ENCODE measurements around the gene PICK1. TPM values are rescaled to one million over a fixed set of nuclear protein-coding genes. Genes with fewer than 3 reads are reported as not detected.
A peak's percentile ranks its signal among the peaks of the same experiment; 100 is the strongest.
"Not testable (repeated sequence)": the region's sequence is repeated elsewhere in the genome, so short reads cannot be mapped to it uniquely, and the experiment has no call there.

The PICK1 gene
- total and polyA plus RNA-seq, 8 donors: 12.5 to 55.0 (median 23.3) TPM

GRCh38 chr22:38115423-38116205, 58.4 kb downstream of the PICK1 start:
- Histone ChIP-seq H3K9me3 (no peaks in the 10 kb centered on the region), H3K4me3 (no peak overlapping the region), H3K27ac (no peak overlapping the region), H3K4me1 (no peaks in the 10 kb centered on the region), H3K27me3 (no peaks in the 10 kb centered on the region), H3K36me3 (no peaks in the 10 kb centered on the region)
- WGBS, 2 donors: 95 to 97% methylated on average over 31 of the region's 31 CpGs
- intact Hi-C loops (cut with DNase I): no loop called here
- TF ChIP-seq CTCF (IDR thresholded peaks at IDR 0.05): no peak
- DNase-seq (peak in 1 of 6 donors; percentile 63), FAIRE-seq (no peak), ATAC-seq (no peak)

- DNase-seq; H3K4me3 ChIP-seq; intact Hi-C loops (cut with DNase I); H3K27me3 ChIP-seq; H3K9me3 ChIP-seq; FAIRE-seq; H3K36me3 ChIP-seq; ATAC-seq; H3K4me1 ChIP-seq; H3K27ac ChIP-seq: not testable (repeated sequence)
- 90 to 95% methylated on average over 10 of the region's 10 CpGs for WGBS, 2 donors
Measured at GRCh38 chr22:38117556-38117955, 60.4 kb downstream of the PICK1 start.

GRCh38 chr22:38118182-38118581, 61.0 kb downstream of the PICK1 start:
- Histone ChIP-seq H3K27me3 (no peaks in the 10 kb centered on the region), H3K36me3 (no peaks in the 10 kb centered on the region), H3K4me1 (no peaks in the 10 kb centered on the region), H3K4me3 (no peak overlapping the region), H3K9me3 (no peaks in the 10 kb centered on the region), H3K27ac (no peak overlapping the region)
- ATAC-seq (no peak), FAIRE-seq (no peak), DNase-seq (no peak)
- intact Hi-C loops (cut with DNase I): no loop called here
- no peak for TF ChIP-seq CTCF (IDR thresholded peaks at IDR 0.05)
- WGBS, 2 donors: 77 to 85% methylated on average over 3 of the region's 3 CpGs

- H3K4me1 ChIP-seq; H3K36me3 ChIP-seq; H3K27ac ChIP-seq; DNase-seq; FAIRE-seq; ATAC-seq; intact Hi-C loops (cut with DNase I); H3K4me3 ChIP-seq; H3K9me3 ChIP-seq; H3K27me3 ChIP-seq: not testable (repeated sequence)
- WGBS, 2 donors: 93 to 94% methylated on average over 2 of the region's 2 CpGs
Measured at GRCh38 chr22:38118747-38119146, 61.5 kb downstream of the PICK1 start.

- no peak for TF ChIP-seq CTCF (IDR thresholded peaks at IDR 0.05)
- ATAC-seq (peak in 2 of 4 donors; percentile 12 to 31), DNase-seq (no peak), FAIRE-seq (no peak)
- H3K4me3 ChIP-seq: no peak overlapping the region
- H3K27ac ChIP-seq: no peak overlapping the region
- WGBS, 2 donors: 93% methylated on average over 28 of the region's 28 CpGs
- H3K9me3 ChIP-seq: no peaks in the 10 kb centered on the region
- intact Hi-C loops (cut with DNase I): no loop called here
- H3K27me3 ChIP-seq: no peaks in the 10 kb centered on the region
- H3K36me3 ChIP-seq: no peaks in the 10 kb centered on the region
- H3K4me1 ChIP-seq: no peaks in the 10 kb centered on the region
Measured at GRCh38 chr22:38120359-38121110, 63.3 kb downstream of the PICK1 start.

- 78 to 87% methylated on average over 6 of the region's 6 CpGs for WGBS, 2 donors
- ATAC-seq: no peak
- DNase-seq: no peak
- no peak overlapping the region for H3K27ac ChIP-seq
- H3K4me1 ChIP-seq: no peaks in the 10 kb centered on the region
- intact Hi-C loops (cut with DNase I): no loop called here
- no peaks in the 10 kb centered on the region for H3K36me3 ChIP-seq
- H3K27me3 ChIP-seq: no peaks in the 10 kb centered on the region
- TF ChIP-seq CTCF (IDR thresholded peaks at IDR 0.05): no peak
- H3K9me3 ChIP-seq: no peaks in the 10 kb centered on the region
- no peak for FAIRE-seq
- H3K4me3 ChIP-seq: no peak overlapping the region
Measured at GRCh38 chr22:38122616-38123015, 65.4 kb downstream of the PICK1 start.
